ENCODE data around the gene F10.
"Not testable (repeated sequence)": the region's sequence is repeated elsewhere in the genome, so short reads cannot be mapped to it uniquely, and the experiment has no call there.

F10 gene

GRCh38 chr13:113102302-113102701 is 20.3 kb upstream of the F10 start:
- DNase-seq (ENCODE audit: low spot score): not testable (repeated sequence)

- DNase-seq (ENCODE audit: low spot score): no peak
Measured at GRCh38 chr13:113102727-113103126, 19.9 kb upstream of the F10 start.

GRCh38 chr13:113103646-113104045 is 19.0 kb upstream of the F10 start:
- no peak for DNase-seq (ENCODE audit: low spot score)

GRCh38 chr13:113105032-113105920 is 17.3 kb upstream of the F10 start, which contains the start of gene F7:
Gene F7, plus strand, starts transcription at chr13:113105791. Its CDS starts 51 bp downstream, at chr13:113105842.
- no peak for DNase-seq (ENCODE audit: low spot score)

- DNase-seq (ENCODE audit: low spot score): no peak
Measured at GRCh38 chr13:113105921-113106452, 16.6 kb upstream of the F10 start.

GRCh38 chr13:113106711-113107351 is 15.8 kb upstream of the F10 start:
- DNase-seq (ENCODE audit: low spot score): no peak

- DNase-seq (ENCODE audit: low spot score): not testable (repeated sequence)
Measured at GRCh38 chr13:113108521-113108920, 14.1 kb upstream of the F10 start.

GRCh38 chr13:113109151-113110047 is 13.2 kb upstream of the F10 start:
- DNase-seq (ENCODE audit: low spot score): no peak

GRCh38 chr13:113110048-113110851 is 12.3 kb upstream of the F10 start:
- no peak for DNase-seq (ENCODE audit: low spot score)

- DNase-seq (ENCODE audit: low spot score): no peak
Measured at GRCh38 chr13:113110852-113111315, 11.7 kb upstream of the F10 start.

- not testable (repeated sequence) for DNase-seq (ENCODE audit: low spot score)
Measured at GRCh38 chr13:113111821-113112220, 10.8 kb upstream of the F10 start.

- not testable (repeated sequence) for DNase-seq (ENCODE audit: low spot score)
Measured at GRCh38 chr13:113112475-113112874, 10.1 kb upstream of the F10 start.

- no peak for DNase-seq (ENCODE audit: low spot score)
Measured at GRCh38 chr13:113112893-113113845, 9.4 kb upstream of the F10 start.

- no peak for DNase-seq (ENCODE audit: low spot score)
Measured at GRCh38 chr13:113113846-113114271, 8.7 kb upstream of the F10 start.

- DNase-seq (ENCODE audit: low spot score): no peak
Measured at GRCh38 chr13:113114511-113115362, 7.9 kb upstream of the F10 start.

- DNase-seq (ENCODE audit: low spot score): no peak
Measured at GRCh38 chr13:113115363-113116205, 7.0 kb upstream of the F10 start.

- DNase-seq (ENCODE audit: low spot score): no peak
Measured at GRCh38 chr13:113116206-113116800, 6.3 kb upstream of the F10 start.

Measured in LoVo (cell line).